ENCODE data around the gene LRP2. TPM values are rescaled to one million over a fixed set of nuclear protein-coding genes. Genes with fewer than 3 reads are reported as not detected.

Gene LRP2
- total and polyA plus RNA-seq, 2 of the 4 experiments (the other 2 are of a cell fraction) = not detected

DNA sequence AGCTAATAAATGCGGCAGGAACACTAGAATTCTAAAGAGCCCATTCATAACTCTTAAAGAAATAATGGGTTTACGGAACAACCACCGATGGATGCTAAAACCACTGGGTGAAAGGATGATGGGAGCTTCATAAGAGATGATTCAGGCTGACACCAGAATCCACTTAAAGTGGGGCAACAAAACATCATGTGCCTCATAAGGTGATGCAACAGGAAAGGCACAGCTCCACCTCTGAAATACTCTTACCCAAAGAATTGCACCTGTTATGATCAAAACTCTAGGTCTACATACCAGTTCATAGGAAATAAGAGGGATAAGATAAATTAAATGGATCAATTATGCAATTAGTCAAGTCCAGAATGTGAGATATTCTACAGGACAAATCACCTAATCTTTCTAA lies 161.6 kb downstream of the LRP2 start:
- in situ Hi-C loops (cut with MboI; ENCODE audit: low sequenced_read_pairs) = no loop called here
- Histone ChIP-seq H3K23ac (ENCODE audit: low read depth, low read length) (no peak overlapping the region), H3K4ac (ENCODE audit: low read depth, low read length) (no peak overlapping the region), H3K4me3 (ENCODE audit: insufficient read depth, low read depth, low read length) (no peak overlapping the region), H3K9me3 (ENCODE audit: control insufficient read depth, insufficient read depth, low read length) (peaks cover 10% of the 10 kb centered on the region; the same call in 1 of the 2 replicates), H2BK15ac (ENCODE audit: low read depth, low read length) (no peak overlapping the region), H4K8ac (ENCODE audit: low read depth in 2 of 2, low read length in 2 of 2) (no peak overlapping the region), H2BK120ac (ENCODE audit: low read depth, low read length) (no peak overlapping the region), H2AK5ac (ENCODE audit: low read depth, low read length) (no peak overlapping the region), H4K20me1 (ENCODE audit: insufficient read depth, low read length) (no peaks in the 10 kb centered on the region), H4K5ac (ENCODE audit: low read depth, low read length) (no peak overlapping the region), H3K9ac (ENCODE audit: low read depth, low read length) (no peak overlapping the region), H3K79me1 (ENCODE audit: low read depth in 1 of 2, low read length in 2 of 2) (no peaks in the 10 kb centered on the region), H4K91ac (ENCODE audit: insufficient read depth, low read depth, low read length) (no peak overlapping the region), H3K36me3 (ENCODE audit: control insufficient read depth, insufficient read depth, low read length) (no peaks in the 10 kb centered on the region), H2BK20ac (ENCODE audit: low read depth, low read length) (no peak overlapping the region), H3K4me2 (ENCODE audit: low read depth, low read length) (no peak overlapping the region), H3K27ac (ENCODE audit: insufficient read depth, low read length) (no peak overlapping the region), H3K27me3 (ENCODE audit: control insufficient read depth, insufficient read depth, low read length) (no peaks in the 10 kb centered on the region), H2BK5ac (ENCODE audit: low read depth, low read length, poor library complexity, severe bottlenecking) (no peak overlapping the region), H3K56ac (ENCODE audit: extremely low read depth, insufficient read depth, low read length) (no peak overlapping the region), H2AK9ac (replicated peaks; ENCODE audit: low read depth, low read length, poor library complexity) (no peak overlapping the region), H3K18ac (ENCODE audit: low read depth, low read length) (no peak overlapping the region), H3K4me1 (ENCODE audit: control insufficient read depth, insufficient read depth, low read length) (no peaks in the 10 kb centered on the region), H2AFZ (replicated peaks; ENCODE audit: low read length, poor library complexity) (no peak overlapping the region), H3K14ac (replicated peaks; ENCODE audit: low read depth, low read length) (no peak overlapping the region), H3K9me1 (ENCODE audit: insufficient read depth, low read length) (no peaks in the 10 kb centered on the region)
- TF ChIP-seq CEBPB (IDR thresholded peaks at IDR 0.05; ENCODE audit: low read depth, low read length) = no peak
- dilution Hi-C loops (cut with HindIII; ENCODE audit: low sequenced_read_pairs, unreplicated experiment) = no loop called here
- no peak for DNase-seq
- BruUV-seq (replicated peaks) = no TSS peak
- POLR2A ChIA-PET (ENCODE audit: unreplicated experiment) = no interaction called here
- WGBS, 2 experiments (ENCODE audit: extremely low coverage in 2 of 2, insufficient read length in 1 of 2) = no CpG with 5 or more reads among the region's 3 CpGs
- no peak for ATAC-seq (ENCODE audit: low read depth)
- intact Hi-C loops (cut with micrococcal nuclease) = no loop called here
- CTCF ChIA-PET = no interaction called here
